WTC11 (cell line): Measurements from ENCODE around the gene MSI2. TPM values are rescaled to one million over a fixed set of nuclear protein-coding genes. Genes with fewer than 3 reads are reported as not detected.

ENCODE experiments used
- ATAC-seq: fragments of 200-7000 bp; cut with Tn5 transposase; 2 replicates; pipeline ENCODE4 v1.10.0; 2021; ENCODE audit warnings: mild to moderate bottlenecking, moderate library complexity
- CTCF ChIA-PET: fragments of 300-600 bp; sonication (Branson Sonifier 250); formaldehyde crosslinking; loops from one replicate; lab custom pipeline; 2021; ENCODE audit warnings: antibody characterized with exemption; lab: Charles Lee
- POLR2A ChIA-PET: fragments of 350-600 bp; sonication (Branson Sonifier 250); formaldehyde crosslinking; loops from one replicate; lab custom pipeline; 2021; ENCODE audit warnings: antibody characterized with exemption; lab: Charles Lee
- DNase-seq: peaks from one replicate; pipeline ENCODE4 v3.0.0; 2021; ENCODE audit warnings: low spot score
- H3K27ac Mint-ChIP-seq: 2 replicates; pipeline ENCODE4 v1.8.0; 2021; ENCODE audit warnings: mixed read lengths
- H3K27me3 Mint-ChIP-seq: 2 replicates; pipeline ENCODE4 v1.8.0; 2021; ENCODE audit warnings: low read depth, mild to moderate bottlenecking, moderate library complexity, mixed read lengths
- H3K36me3 Mint-ChIP-seq: 2 replicates; pipeline ENCODE4 v1.8.0; 2021; ENCODE audit warnings: mixed read lengths
- H3K4me1 Mint-ChIP-seq: 2 replicates; pipeline ENCODE4 v1.8.0; 2022; ENCODE audit warnings: mixed read lengths
- H3K4me3 Mint-ChIP-seq: 2 replicates; pipeline ENCODE4 v1.8.0; 2021; ENCODE audit warnings: mild to moderate bottlenecking, moderate library complexity, mixed read lengths
- H3K9me3 Mint-ChIP-seq: 2 replicates; pipeline ENCODE4 v1.8.0; 2021; ENCODE audit warnings: mixed read lengths
- CREM ChIP-seq: sonication (generic); formaldehyde crosslinking; IDR thresholded peaks from 2 replicates; pipeline ENCODE4 v1.8.1; 2022; ENCODE audit warnings: mild to moderate bottlenecking, missing genetic modification reagents, moderate library complexity
- ETV6 ChIP-seq: sonication (generic); formaldehyde crosslinking; IDR thresholded peaks from 2 replicates; pipeline ENCODE4 v1.8.1; 2022; ENCODE audit warnings: mild to moderate bottlenecking, missing genetic modification reagents
- GTF2I ChIP-seq: fragments of 250-450 bp; sonication (Bioruptor Pico); conservative IDR thresholded peaks from 2 replicates; pipeline ENCODE4 v1.4.0; 2021; ENCODE audit warnings: mild to moderate bottlenecking
- HMGA2 ChIP-seq: fragments of 250-450 bp; sonication (Bioruptor Pico); IDR thresholded peaks from 2 replicates; pipeline ENCODE4 v1.4.0; 2021; ENCODE audit warnings: mild to moderate bottlenecking, moderate library complexity
- MXD4 ChIP-seq: fragments of 250-450 bp; sonication (Bioruptor Pico); IDR thresholded peaks from 2 replicates; pipeline ENCODE4 v1.8.0; 2021; ENCODE audit warnings: mild to moderate bottlenecking, moderate library complexity, borderline replicate concordance
- NFE2L1 ChIP-seq: sonication (generic); formaldehyde crosslinking; IDR thresholded peaks from 2 replicates; pipeline ENCODE4 v1.8.1; 2023; ENCODE audit warnings: missing genetic modification reagents
- NFYB ChIP-seq: sonication (generic); formaldehyde crosslinking; conservative IDR thresholded peaks from 2 replicates; pipeline ENCODE4 v1.8.0; 2022; ENCODE audit warnings: low read depth, missing genetic modification reagents
- OVOL2 ChIP-seq: fragments of 250-450 bp; sonication (Bioruptor Pico); IDR thresholded peaks from 2 replicates; pipeline ENCODE4 v1.9.0; 2021; ENCODE audit warnings: mild to moderate bottlenecking, borderline replicate concordance
- ZBTB21 ChIP-seq: sonication (generic); formaldehyde crosslinking; IDR thresholded peaks from 2 replicates; pipeline ENCODE4 v1.8.1; 2023; ENCODE audit warnings: mild to moderate bottlenecking, missing genetic modification reagents, borderline replicate concordance
- ZNF317 ChIP-seq: sonication (generic); formaldehyde crosslinking; IDR thresholded peaks from 2 replicates; pipeline ENCODE4 v1.8.1; 2023; ENCODE audit warnings: low read depth, mild to moderate bottlenecking, moderate library complexity, missing genetic modification reagents, borderline replicate concordance
- ZNF416 ChIP-seq: fragments of 250-450 bp; sonication (Bioruptor Pico); IDR thresholded peaks from 2 replicates; pipeline ENCODE4 v1.9.0; 2021; ENCODE audit warnings: mild to moderate bottlenecking, inconsistent platforms
- total RNA-seq: library from RNA; stranded (reverse); gene quantifications from 3 replicates; pipeline ENCODE4 v1.2.3, GENCODE V29; 2021
- TF ChIP-seq, protein P1 (sequence below): sonication (generic); formaldehyde crosslinking; IDR thresholded peaks from 2 replicates; pipeline ENCODE4 v1.8.1; 2022; ENCODE audit warnings: missing genetic modification reagents, borderline replicate concordance
- TF ChIP-seq, protein P2 (sequence below): sonication (generic); formaldehyde crosslinking; conservative IDR thresholded peaks from 2 replicates; pipeline ENCODE4 v1.8.1; 2022; ENCODE audit warnings: mild to moderate bottlenecking, missing genetic modification reagents
- TF ChIP-seq, protein P3 (sequence below): sonication (generic); formaldehyde crosslinking; IDR thresholded peaks from 2 replicates; pipeline ENCODE4 v1.8.0; 2022; ENCODE audit warnings: mild to moderate bottlenecking, missing genetic modification reagents
- TF ChIP-seq, protein P4 (sequence below): sonication (generic); formaldehyde crosslinking; IDR thresholded peaks from 2 replicates; pipeline ENCODE4 v1.8.0; 2022; ENCODE audit warnings: missing genetic modification reagents
- TF ChIP-seq, protein P5 (sequence below): fragments of 250-450 bp; sonication (Bioruptor Pico); IDR thresholded peaks from 2 replicates; pipeline ENCODE4 v2.1.2; 2022; ENCODE audit warnings: mild to moderate bottlenecking, moderate library complexity
- TF ChIP-seq, protein P6 (sequence below): sonication (generic); formaldehyde crosslinking; IDR thresholded peaks from 2 replicates; pipeline ENCODE4 v1.8.0; 2022; ENCODE audit warnings: mild to moderate bottlenecking, missing genetic modification reagents

Gene MSI2
- total RNA-seq, 1 experiment from 2014 or later = 82.1 TPM

DNA sequence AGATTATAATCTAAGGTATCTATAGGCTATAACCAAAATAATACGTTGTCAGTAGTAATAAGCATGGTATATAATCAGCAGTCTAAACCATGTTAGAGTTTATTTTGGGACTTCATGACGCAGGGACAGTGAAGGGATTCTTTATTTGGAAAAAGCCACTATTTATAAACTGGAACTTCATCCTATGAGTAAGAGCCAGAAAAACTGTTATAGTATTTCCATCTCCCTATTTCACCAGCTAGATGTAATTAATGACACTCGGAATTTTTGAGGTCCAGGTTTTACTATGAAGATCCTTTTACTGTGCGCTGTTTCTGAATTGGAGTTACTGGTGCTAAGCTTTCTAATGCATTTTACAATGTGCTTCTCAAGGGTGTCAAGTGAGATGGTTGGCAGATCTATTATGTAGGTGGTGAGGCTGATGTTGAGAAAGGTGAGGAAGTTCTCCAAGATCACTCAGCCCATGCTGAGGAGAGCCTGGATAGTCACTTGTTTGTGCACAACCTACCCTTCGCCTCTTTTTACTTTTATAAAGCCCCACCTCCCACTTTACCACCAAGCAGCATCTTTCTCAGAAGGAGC lies 149.3 kb downstream of the MSI2 start:
- ChIA-PET POLR2A (no interaction called here), CTCF (interaction anchor here (1.0 to 4.0 kb wide), 5 partner anchors 35 to 266 kb away, joined by 3 to 32 read pairs (median 7); no protein-coding TSS in a partner anchor)
- ATAC-seq = no peak
- TF ChIP-seq, protein P1, sequence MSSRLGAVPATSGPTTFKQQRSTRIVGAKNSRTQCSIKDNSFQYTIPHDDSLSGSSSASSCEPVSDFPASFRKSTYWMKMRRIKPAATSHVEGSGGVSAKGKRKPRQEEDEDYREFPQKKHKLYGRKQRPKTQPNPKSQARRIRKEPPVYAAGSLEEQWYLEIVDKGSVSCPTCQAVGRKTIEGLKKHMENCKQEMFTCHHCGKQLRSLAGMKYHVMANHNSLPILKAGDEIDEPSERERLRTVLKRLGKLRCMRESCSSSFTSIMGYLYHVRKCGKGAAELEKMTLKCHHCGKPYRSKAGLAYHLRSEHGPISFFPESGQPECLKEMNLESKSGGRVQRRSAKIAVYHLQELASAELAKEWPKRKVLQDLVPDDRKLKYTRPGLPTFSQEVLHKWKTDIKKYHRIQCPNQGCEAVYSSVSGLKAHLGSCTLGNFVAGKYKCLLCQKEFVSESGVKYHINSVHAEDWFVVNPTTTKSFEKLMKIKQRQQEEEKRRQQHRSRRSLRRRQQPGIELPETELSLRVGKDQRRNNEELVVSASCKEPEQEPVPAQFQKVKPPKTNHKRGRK (CRISPR knock-in tag) = no peak
- TF ChIP-seq HMGA2 (CRISPR knock-in tag) (no peak), MXD4 (CRISPR knock-in tag) (no peak), ETV6 (CRISPR knock-in tag) (no peak), CREM (no peak), ZNF317 (CRISPR knock-in tag) (no peak)
- TF ChIP-seq, protein P2, sequence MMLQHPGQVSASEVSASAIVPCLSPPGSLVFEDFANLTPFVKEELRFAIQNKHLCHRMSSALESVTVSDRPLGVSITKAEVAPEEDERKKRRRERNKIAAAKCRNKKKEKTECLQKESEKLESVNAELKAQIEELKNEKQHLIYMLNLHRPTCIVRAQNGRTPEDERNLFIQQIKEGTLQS (CRISPR knock-in tag) = no peak
- TF ChIP-seq, protein P3, sequence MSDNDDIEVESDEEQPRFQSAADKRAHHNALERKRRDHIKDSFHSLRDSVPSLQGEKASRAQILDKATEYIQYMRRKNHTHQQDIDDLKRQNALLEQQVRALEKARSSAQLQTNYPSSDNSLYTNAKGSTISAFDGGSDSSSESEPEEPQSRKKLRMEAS (CRISPR knock-in tag) = no peak
- Mint-ChIP-seq H3K36me3 (no peaks in the 10 kb centered on the region), H3K9me3 (no peaks in the 10 kb centered on the region), H3K27me3 (no peaks in the 10 kb centered on the region), H3K4me3 (no peak overlapping the region), H3K4me1 (peaks cover 56% of the 10 kb centered on the region), H3K27ac (no peak overlapping the region; the same call in 1 of the 2 replicates)
- no peak for DNase-seq

DNA sequence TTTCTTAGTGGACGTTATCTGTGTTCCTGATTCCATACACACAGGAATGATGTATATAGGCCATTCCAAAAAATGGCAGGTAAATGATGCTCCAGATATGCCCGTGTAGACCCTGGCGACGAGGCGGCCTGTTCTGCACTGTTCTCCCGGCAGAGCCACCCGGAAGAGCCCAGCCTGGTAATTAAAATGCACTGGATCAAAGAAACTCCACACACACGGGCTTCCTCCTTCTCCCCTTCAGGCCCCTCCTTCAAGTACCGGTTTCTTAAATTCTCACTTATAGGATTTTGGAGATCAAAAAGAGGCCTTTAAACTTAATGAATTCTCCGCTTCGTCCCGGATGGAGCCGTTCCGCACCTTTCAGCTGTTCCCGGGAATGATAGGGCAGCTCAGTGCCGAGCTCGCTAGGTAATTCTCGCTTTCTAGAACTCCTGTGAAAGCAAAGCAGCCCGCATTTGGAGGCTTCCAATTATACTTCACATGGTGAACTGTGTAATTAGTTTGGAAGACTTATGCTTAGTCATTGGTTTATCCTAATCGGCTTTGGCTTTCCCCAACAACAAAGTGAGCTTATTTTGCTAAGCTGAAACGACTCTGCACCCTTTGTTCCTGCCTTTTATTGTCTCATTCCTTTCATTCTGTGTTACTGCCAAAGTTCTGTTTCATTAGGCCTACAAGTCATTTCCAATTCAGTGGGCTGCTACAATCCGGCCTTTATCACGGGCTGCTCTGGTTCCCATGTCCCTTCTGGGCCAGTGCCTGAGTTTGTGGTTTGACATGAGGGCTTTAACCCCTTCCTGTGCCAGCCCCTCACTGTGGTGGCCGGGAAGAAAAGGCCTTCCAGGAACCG lies 150.0 kb downstream of the MSI2 start:
- ChIA-PET POLR2A (no interaction called here), CTCF (interaction anchor here (0.5 to 4.0 kb wide), 7 partner anchors 13 to 266 kb away, joined by 3 to 32 read pairs (median 5); no protein-coding TSS in a partner anchor)
- peaks cover 56% of the 10 kb centered on the region for H3K4me1 Mint-ChIP-seq
- H3K27ac Mint-ChIP-seq = peak overlapping the region; percentile 87
- no peak for TF ChIP-seq NFYB (CRISPR knock-in tag)
- TF ChIP-seq, protein P4, sequence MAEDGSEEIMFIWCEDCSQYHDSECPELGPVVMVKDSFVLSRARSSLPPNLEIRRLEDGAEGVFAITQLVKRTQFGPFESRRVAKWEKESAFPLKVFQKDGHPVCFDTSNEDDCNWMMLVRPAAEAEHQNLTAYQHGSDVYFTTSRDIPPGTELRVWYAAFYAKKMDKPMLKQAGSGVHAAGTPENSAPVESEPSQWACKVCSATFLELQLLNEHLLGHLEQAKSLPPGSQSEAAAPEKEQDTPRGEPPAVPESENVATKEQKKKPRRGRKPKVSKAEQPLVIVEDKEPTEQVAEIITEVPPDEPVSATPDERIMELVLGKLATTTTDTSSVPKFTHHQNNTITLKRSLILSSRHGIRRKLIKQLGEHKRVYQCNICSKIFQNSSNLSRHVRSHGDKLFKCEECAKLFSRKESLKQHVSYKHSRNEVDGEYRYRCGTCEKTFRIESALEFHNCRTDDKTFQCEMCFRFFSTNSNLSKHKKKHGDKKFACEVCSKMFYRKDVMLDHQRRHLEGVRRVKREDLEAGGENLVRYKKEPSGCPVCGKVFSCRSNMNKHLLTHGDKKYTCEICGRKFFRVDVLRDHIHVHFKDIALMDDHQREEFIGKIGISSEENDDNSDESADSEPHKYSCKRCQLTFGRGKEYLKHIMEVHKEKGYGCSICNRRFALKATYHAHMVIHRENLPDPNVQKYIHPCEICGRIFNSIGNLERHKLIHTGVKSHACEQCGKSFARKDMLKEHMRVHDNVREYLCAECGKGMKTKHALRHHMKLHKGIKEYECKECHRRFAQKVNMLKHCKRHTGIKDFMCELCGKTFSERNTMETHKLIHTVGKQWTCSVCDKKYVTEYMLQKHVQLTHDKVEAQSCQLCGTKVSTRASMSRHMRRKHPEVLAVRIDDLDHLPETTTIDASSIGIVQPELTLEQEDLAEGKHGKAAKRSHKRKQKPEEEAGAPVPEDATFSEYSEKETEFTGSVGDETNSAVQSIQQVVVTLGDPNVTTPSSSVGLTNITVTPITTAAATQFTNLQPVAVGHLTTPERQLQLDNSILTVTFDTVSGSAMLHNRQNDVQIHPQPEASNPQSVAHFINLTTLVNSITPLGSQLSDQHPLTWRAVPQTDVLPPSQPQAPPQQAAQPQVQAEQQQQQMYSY (CRISPR knock-in tag) = peak; percentile 48; the same call in 1 of the 2 replicates
- no peak for TF ChIP-seq ZNF416 (CRISPR knock-in tag)
- ATAC-seq (no peak), DNase-seq (no peak)
- H3K27me3 Mint-ChIP-seq = no peaks in the 10 kb centered on the region
- H3K4me3 Mint-ChIP-seq = no peak overlapping the region
- no peaks in the 10 kb centered on the region for H3K9me3 Mint-ChIP-seq
- no peaks in the 10 kb centered on the region for H3K36me3 Mint-ChIP-seq

DNA sequence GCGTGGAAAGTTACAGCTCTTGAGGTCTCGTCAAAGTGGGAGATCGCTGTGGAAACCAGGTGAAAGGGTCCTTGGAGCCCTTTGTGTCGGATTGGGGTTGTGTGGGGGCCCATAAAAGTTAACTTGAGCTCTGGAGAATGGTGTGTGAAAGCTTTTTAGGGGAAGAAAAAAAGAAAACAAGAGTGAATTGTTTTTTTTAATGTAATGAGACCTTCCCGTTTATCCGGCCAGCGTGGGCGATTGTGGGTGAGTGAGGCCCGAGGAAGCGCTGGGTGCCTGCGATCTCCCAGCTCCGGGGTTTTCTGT lies 150.6 kb downstream of the MSI2 start:
- no peak for DNase-seq
- Mint-ChIP-seq H3K36me3 (no peaks in the 10 kb centered on the region), H3K4me1 (peaks cover 57% of the 10 kb centered on the region), H3K27ac (peak overlapping the region; percentile 87), H3K27me3 (no peaks in the 10 kb centered on the region), H3K4me3 (no peak overlapping the region), H3K9me3 (no peaks in the 10 kb centered on the region)
- ATAC-seq = no peak
- CTCF ChIA-PET = interaction anchor here (0.5 to 4.0 kb wide), 7 partner anchors 12 to 265 kb away, joined by 3 to 32 read pairs (median 5); no protein-coding TSS in a partner anchor
- POLR2A ChIA-PET = no interaction called here
- TF ChIP-seq, protein P5, sequence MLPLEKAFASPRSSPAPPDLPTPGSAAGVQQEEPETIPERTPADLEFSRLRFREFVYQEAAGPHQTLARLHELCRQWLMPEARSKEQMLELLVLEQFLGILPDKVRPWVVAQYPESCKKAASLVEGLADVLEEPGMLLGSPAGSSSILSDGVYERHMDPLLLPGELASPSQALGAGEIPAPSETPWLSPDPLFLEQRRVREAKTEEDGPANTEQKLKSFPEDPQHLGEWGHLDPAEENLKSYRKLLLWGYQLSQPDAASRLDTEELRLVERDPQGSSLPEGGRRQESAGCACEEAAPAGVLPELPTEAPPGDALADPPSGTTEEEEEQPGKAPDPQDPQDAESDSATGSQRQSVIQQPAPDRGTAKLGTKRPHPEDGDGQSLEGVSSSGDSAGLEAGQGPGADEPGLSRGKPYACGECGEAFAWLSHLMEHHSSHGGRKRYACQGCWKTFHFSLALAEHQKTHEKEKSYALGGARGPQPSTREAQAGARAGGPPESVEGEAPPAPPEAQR = no peak
- TF ChIP-seq, protein P4 (CRISPR knock-in tag) = no peak
- TF ChIP-seq NFE2L1 (CRISPR knock-in tag) (no peak), OVOL2 (CRISPR knock-in tag) (no peak), ZBTB21 (CRISPR knock-in tag) (no peak), GTF2I (CRISPR knock-in tag) (no peak)
- TF ChIP-seq, protein P6, sequence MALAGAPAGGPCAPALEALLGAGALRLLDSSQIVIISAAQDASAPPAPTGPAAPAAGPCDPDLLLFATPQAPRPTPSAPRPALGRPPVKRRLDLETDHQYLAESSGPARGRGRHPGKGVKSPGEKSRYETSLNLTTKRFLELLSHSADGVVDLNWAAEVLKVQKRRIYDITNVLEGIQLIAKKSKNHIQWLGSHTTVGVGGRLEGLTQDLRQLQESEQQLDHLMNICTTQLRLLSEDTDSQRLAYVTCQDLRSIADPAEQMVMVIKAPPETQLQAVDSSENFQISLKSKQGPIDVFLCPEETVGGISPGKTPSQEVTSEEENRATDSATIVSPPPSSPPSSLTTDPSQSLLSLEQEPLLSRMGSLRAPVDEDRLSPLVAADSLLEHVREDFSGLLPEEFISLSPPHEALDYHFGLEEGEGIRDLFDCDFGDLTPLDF (CRISPR knock-in tag) = no peak
